Spinal cord (tissue), 10 donors: ENCODE measurements around the gene PDE4D. TPM values are rescaled to one million over a fixed set of nuclear protein-coding genes. Genes with fewer than 3 reads are reported as not detected.

ENCODE experiments used
- DNase-seq, 6 donors: peaks; one replicate each; pipeline versions ENCODE4 v3.0.0 to v3.0.0-alpha.2; 2013 to 2015; ENCODE audit warnings: low spot score in 6 of 6, low read depth in 4 of 6
- H3K27ac ChIP-seq: one replicate; pipeline ENCODE4 v1.5.1; 2013; ENCODE audit warnings: low read depth, low read length, control low read depth
- H3K27me3 ChIP-seq: one replicate; pipeline ENCODE4 v1.6.1; 2013; ENCODE audit warnings: low read length; ENCODE audit not compliant: control insufficient read depth, insufficient read depth
- H3K36me3 ChIP-seq: one replicate; pipeline ENCODE4 v1.6.1; 2013; ENCODE audit warnings: low read length; ENCODE audit not compliant: control insufficient read depth, insufficient read depth
- H3K4me1 ChIP-seq: one replicate; pipeline ENCODE4 v1.6.1; 2013; ENCODE audit warnings: low read length; ENCODE audit not compliant: control insufficient read depth, insufficient read depth
- H3K4me3 ChIP-seq: one replicate; pipeline ENCODE4 v1.5.1; 2013; ENCODE audit warnings: low read depth, low read length, control low read depth
- H3K9me3 ChIP-seq: one replicate; pipeline ENCODE4 v1.6.1; 2013; ENCODE audit warnings: low read length; ENCODE audit not compliant: control insufficient read depth, insufficient read depth
- WGBS: methylation state at CpG from one replicate; pipeline ENCODE4 v1.1.5; 2013; ENCODE audit warnings: missing lambda C conversion rate; ENCODE audit not compliant: insufficient coverage; 5-methylcytosine and 5-hydroxymethylcytosine counted together
- polyA plus RNA-seq, 2 donors: library from polyadenylated mRNA; unstranded; fragments of 120-200 nt; gene quantifications; one replicate each; pipeline ENCODE4 v1.2.1, GENCODE V29; 2013; ENCODE audit not compliant: insufficient read length in 2 of 2
- total RNA-seq, 2 donors: library from RNA; depleted of rRNA in 1 of 2; stranded (reverse); fragments of 120-200 nt in 1 of 2; fragments of >200 nt in 1 of 2; gene quantifications; one replicate each; pipeline versions ENCODE4 v1.2.3 to v1.2.4, GENCODE V29; 2013 to 2014
- donor health status: healthy.

PDE4D gene
- total and polyA plus RNA-seq, 4 donors: 16.1 to 84.0 (median 37.0) TPM

DNA sequence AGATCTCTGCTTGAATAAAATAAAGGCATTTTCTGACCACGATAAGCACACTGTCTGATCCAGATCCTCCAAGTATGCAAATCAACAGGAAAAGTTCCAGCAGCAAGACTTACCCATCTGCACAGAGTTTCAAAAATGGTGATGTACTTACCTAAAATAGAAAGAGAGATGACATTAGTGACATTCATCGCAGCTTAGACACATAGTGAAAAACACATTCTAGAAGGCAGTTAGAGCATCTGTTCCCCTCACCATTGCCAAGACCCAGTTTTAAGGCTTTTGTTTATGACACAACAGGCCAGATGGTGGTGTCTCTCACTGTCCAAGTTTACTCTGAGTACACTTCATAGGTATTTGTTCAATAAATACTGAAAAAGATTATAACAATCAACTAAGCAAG, 207.7 kb downstream of the PDE4D start:
- peak in 2 of 6 donors; percentile 81 to 94 for DNase-seq
- Histone ChIP-seq H3K27ac (no peak overlapping the region), H3K36me3 (no peaks in the 10 kb centered on the region), H3K4me1 (no peaks in the 10 kb centered on the region), H3K4me3 (no peak overlapping the region), H3K9me3 (no peaks in the 10 kb centered on the region), H3K27me3 (no peaks in the 10 kb centered on the region)
- no CpG with 5 or more reads among the region's 2 CpGs for WGBS

DNA sequence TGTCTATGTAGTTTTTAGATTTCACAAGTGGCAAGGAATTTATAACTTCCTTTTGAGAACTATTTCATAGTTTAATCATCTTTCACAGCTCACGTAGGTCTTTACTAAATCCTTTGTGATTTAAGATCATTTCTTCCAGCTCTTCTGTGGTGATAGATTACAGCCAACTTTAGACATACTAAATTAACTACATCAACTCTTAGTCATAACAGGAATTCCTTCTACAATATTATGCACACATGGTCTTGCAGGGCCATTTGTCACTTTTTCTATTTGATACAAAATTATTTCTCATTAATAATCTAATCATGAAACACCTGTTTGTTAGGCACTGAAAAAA, 208.4 kb downstream of the PDE4D start:
- no peak overlapping the region for H3K27ac ChIP-seq
- no peaks in the 10 kb centered on the region for H3K36me3 ChIP-seq
- H3K9me3 ChIP-seq: no peaks in the 10 kb centered on the region
- no peaks in the 10 kb centered on the region for H3K27me3 ChIP-seq
- H3K4me1 ChIP-seq: no peaks in the 10 kb centered on the region
- no peak for DNase-seq
- whole genome bisulfite sequencing: no CpG with 5 or more reads among the region's 1 CpG
- no peak overlapping the region for H3K4me3 ChIP-seq

DNA sequence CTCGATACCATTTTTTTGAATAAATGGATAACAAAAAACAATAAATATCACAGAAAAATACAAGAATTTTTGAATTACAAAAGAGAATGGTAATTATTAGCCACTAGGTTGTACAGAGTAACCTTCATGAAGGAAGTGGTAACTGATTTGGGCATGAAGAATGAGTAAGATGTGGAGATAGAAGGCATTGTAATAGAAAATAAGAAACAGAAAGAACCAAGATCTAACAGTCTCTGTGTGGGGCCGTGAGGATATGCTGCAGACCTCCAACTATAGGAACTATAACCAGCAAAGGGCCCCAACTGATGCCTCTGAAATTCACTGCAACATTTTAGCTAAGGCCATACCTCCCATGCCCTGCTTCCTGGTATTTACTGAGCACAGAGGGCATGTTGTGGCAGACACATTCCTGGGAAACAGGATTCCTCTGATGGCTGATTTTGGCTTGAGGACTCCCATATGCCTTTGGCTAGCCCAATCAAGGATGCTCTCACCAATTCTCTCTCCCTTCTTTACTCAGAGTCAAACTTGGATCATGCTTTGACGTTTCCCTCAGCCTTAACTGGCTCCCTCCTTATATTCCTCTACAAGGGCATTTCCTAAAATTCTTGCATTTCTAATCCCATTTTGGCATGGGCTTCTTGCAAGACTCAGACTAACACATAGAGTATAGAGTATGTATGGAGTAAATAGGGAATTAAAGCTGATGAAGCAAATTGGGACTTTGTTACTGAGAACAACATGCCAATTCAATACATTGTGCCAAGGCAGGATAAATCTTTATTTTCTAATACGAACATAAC, 208.9 kb downstream of the PDE4D start:
- H3K27ac ChIP-seq: no peak overlapping the region
- peak in 1 of 6 donors; percentile 51 for DNase-seq

GRCh38 chr5:59683311-59683710, 210.2 kb downstream of the PDE4D start:
- Histone ChIP-seq H3K27me3 (no peaks in the 10 kb centered on the region), H3K27ac (no peak overlapping the region), H3K4me3 (no peak overlapping the region), H3K9me3 (no peaks in the 10 kb centered on the region), H3K36me3 (no peaks in the 10 kb centered on the region), H3K4me1 (no peaks in the 10 kb centered on the region)
- DNase-seq: no peak
- WGBS: no CpG with 5 or more reads among the region's 4 CpGs

More for the DNA sequence above, 208.9 kb downstream of the PDE4D start:
- H3K36me3 ChIP-seq: no peaks in the 10 kb centered on the region
- H3K27me3 ChIP-seq: no peaks in the 10 kb centered on the region
- no peak overlapping the region for H3K4me3 ChIP-seq
- no peaks in the 10 kb centered on the region for H3K9me3 ChIP-seq
- 80% methylated on average over 2 of the region's 4 CpGs for WGBS
- H3K4me1 ChIP-seq: no peaks in the 10 kb centered on the region

GRCh38 chr5:59682542-59682941, 211.0 kb downstream of the PDE4D start:
- Histone ChIP-seq H3K4me3 (no peak overlapping the region), H3K27ac (no peak overlapping the region), H3K9me3 (no peaks in the 10 kb centered on the region), H3K36me3 (no peaks in the 10 kb centered on the region), H3K4me1 (no peaks in the 10 kb centered on the region), H3K27me3 (no peaks in the 10 kb centered on the region)
- no peak for DNase-seq
- WGBS: no CpG with 5 or more reads among the region's 1 CpG

- no CpG with 5 or more reads among the region's 2 CpGs for WGBS
- H3K4me1 ChIP-seq: no peaks in the 10 kb centered on the region
- H3K4me3 ChIP-seq: no peak overlapping the region
- H3K27ac ChIP-seq: no peak overlapping the region
- H3K27me3 ChIP-seq: no peaks in the 10 kb centered on the region
- H3K9me3 ChIP-seq: no peaks in the 10 kb centered on the region
- H3K36me3 ChIP-seq: no peaks in the 10 kb centered on the region
- DNase-seq: no peak
Measured at GRCh38 chr5:59678943-59679342, 214.6 kb downstream of the PDE4D start.

- H3K9me3 ChIP-seq: no peaks in the 10 kb centered on the region
- no peaks in the 10 kb centered on the region for H3K4me1 ChIP-seq
- WGBS: no CpG with 5 or more reads among the region's 2 CpGs
- H3K27me3 ChIP-seq: no peaks in the 10 kb centered on the region
- H3K36me3 ChIP-seq: no peaks in the 10 kb centered on the region
- no peak overlapping the region for H3K4me3 ChIP-seq
- no peak overlapping the region for H3K27ac ChIP-seq
- DNase-seq: no peak
Measured at GRCh38 chr5:59674763-59675162, 218.8 kb downstream of the PDE4D start.

- no peaks in the 10 kb centered on the region for H3K36me3 ChIP-seq
- H3K4me1 ChIP-seq: no peaks in the 10 kb centered on the region
- no CpG with 5 or more reads among the region's 4 CpGs for WGBS
- no peaks in the 10 kb centered on the region for H3K27me3 ChIP-seq
- no peaks in the 10 kb centered on the region for H3K9me3 ChIP-seq
- peak in 5 of 6 donors; percentile 31 to 92 (median 49) for DNase-seq
- no peak overlapping the region for H3K27ac ChIP-seq
- no peak overlapping the region for H3K4me3 ChIP-seq
Measured at GRCh38 chr5:59673438-59674058, 220.0 kb downstream of the PDE4D start.

- no peaks in the 10 kb centered on the region for H3K4me1 ChIP-seq
- H3K4me3 ChIP-seq: no peak overlapping the region
- H3K27me3 ChIP-seq: no peaks in the 10 kb centered on the region
- H3K27ac ChIP-seq: peak overlapping the region; percentile 40
- DNase-seq: peak in 2 of 6 donors; percentile 37 to 42
- no peaks in the 10 kb centered on the region for H3K9me3 ChIP-seq
- 35% methylated on average over 2 of the region's 4 CpGs for WGBS
- no peaks in the 10 kb centered on the region for H3K36me3 ChIP-seq
Measured at GRCh38 chr5:59666440-59667068, 227.0 kb downstream of the PDE4D start.
